HCT116 (cell line): ENCODE data around the gene CREB1. TPM values are rescaled to one million over a fixed set of nuclear protein-coding genes. Genes with fewer than 3 reads are reported as not detected.

Experiments used
- ATAC-seq: fragments of 200-7000 bp; cut with Tn5 transposase; 2 replicates; pipeline ENCODE4 v1.9.1; 2020; ENCODE audit warnings: mild to moderate bottlenecking, moderate library complexity
- BruUV-seq: library from RNA; stranded (reverse); fragments of 400-500 nt; replicated peaks from 2 replicates; lab custom pipeline; 2021; lab: Mats Ljungman, UMichigan
- CTCF ChIA-PET: fragments of 300-600 bp; sonication (Branson Sonifier 250); formaldehyde crosslinking; loops from one replicate; lab custom pipeline; 2021; ENCODE audit warnings: antibody characterized with exemption; lab: Charles Lee
- POLR2A ChIA-PET: fragments of 300-600, 350-600 bp; sonication (Branson Sonifier 250); formaldehyde crosslinking; loops from one replicate; lab custom pipeline; 2021; ENCODE audit warnings: antibody characterized with exemption; lab: Charles Lee
- RAD21 ChIA-PET, 2 experiments: fragments of 300-600 bp; sonication (Branson Sonifier 250); formaldehyde crosslinking; loops; one replicate each; lab custom pipeline; 2023; ENCODE audit warnings: low total read pairs in 2 of 2; ENCODE audit not compliant: uncharacterized antibody in 2 of 2, unreplicated experiment in 2 of 2, low non-redundant PET in 1 of 2; lab: Charles Lee
- DNase-seq: peaks from one replicate; pipeline ENCODE4 v3.0.0-alpha.2; 2010; ENCODE audit warnings: low read depth, low spot score
- H2AFZ ChIP-seq: fragments of 200-600 bp; shearing (Covaris generic), sonication (generic); 2 replicates; pipeline ENCODE4 v1.6.1; 2017; ENCODE audit warnings: low read depth, mixed run types, mixed read lengths, antibody characterized with exemption, low read length; ENCODE audit not compliant: poor library complexity, severe bottlenecking
- H3K27ac ChIP-seq: 2 replicates; pipeline ENCODE4 v1.5.1; 2012; ENCODE audit warnings: low read depth, low read length
- H3K27me3 ChIP-seq: fragments of 200-600 bp; sonication (generic); 2 replicates; pipeline ENCODE4 v1.6.1; 2016; ENCODE audit warnings: mixed run types, low read length, mixed read lengths; ENCODE audit not compliant: insufficient read depth
- H3K36me3 ChIP-seq, 2 experiments: fragments of 200-500 bp in 1 of 2; fragments of 200-600 bp in 1 of 2; sonication (Bioruptor generic) in 1 of 2; sonication (generic) in 1 of 2; 2 replicates each; pipeline versions ENCODE4 v1.5.1 to v1.6.1; 2014 to 2016; ENCODE audit warnings: low read length in 2 of 2, inconsistent platforms in 1 of 2, mixed read lengths in 1 of 2, mixed run types in 1 of 2; ENCODE audit not compliant: insufficient read depth in 2 of 2, control insufficient read depth in 1 of 2
- H3K4me1 ChIP-seq, 2 experiments: fragments of 200-600 bp in 1 of 2; sonication (generic) in 1 of 2; 2 replicates each; pipeline versions ENCODE4 v1.5.1 to v1.6.1; 2012 to 2017; ENCODE audit warnings: low read length in 2 of 2, inconsistent platforms in 1 of 2, mild to moderate bottlenecking in 1 of 2, mixed read lengths in 1 of 2, mixed run types in 1 of 2, moderate library complexity in 1 of 2; ENCODE audit not compliant: insufficient read depth in 2 of 2, control insufficient read depth in 1 of 2
- H3K4me2 ChIP-seq: fragments of 200-600 bp; sonication (generic); 2 replicates; pipeline ENCODE4 v1.6.1; 2017; ENCODE audit warnings: mixed run types, low read length, mixed read lengths
- H3K4me3 ChIP-seq, 2 experiments: fragments of 200-600 bp in 1 of 2; sonication (generic) in 1 of 2; replicated peaks in 1 of 2; 2 replicates each; pipeline ENCODE4 v1.5.1; 2011 to 2016; ENCODE audit warnings: low read length in 2 of 2, control low read depth in 1 of 2, low read depth in 1 of 2, mild to moderate bottlenecking in 1 of 2, mixed read lengths in 1 of 2, mixed run types in 1 of 2
- H3K79me2 ChIP-seq: fragments of 200-600 bp; sonication (generic); 2 replicates; pipeline ENCODE4 v1.6.1; 2017; ENCODE audit warnings: mild to moderate bottlenecking, mixed run types, low read length, moderate library complexity, mixed read lengths; ENCODE audit not compliant: insufficient read depth
- H3K9ac ChIP-seq: fragments of 200-600 bp; sonication (generic); 2 replicates; pipeline ENCODE4 v1.6.1; 2016; ENCODE audit warnings: low read length, mixed read lengths
- H3K9me2 ChIP-seq: fragments of 200-600 bp; sonication (generic), shearing (Covaris generic); 2 replicates; pipeline ENCODE4 v1.6.1; 2017; ENCODE audit warnings: mixed run types, mild to moderate bottlenecking, moderate library complexity; ENCODE audit not compliant: insufficient read depth
- H3K9me3 ChIP-seq, 2 experiments: fragments of 200-500 bp in 1 of 2; fragments of 200-600 bp in 1 of 2; sonication (Bioruptor generic) in 1 of 2; sonication (generic) in 1 of 2; 2 replicates each; pipeline ENCODE4 v1.6.1; 2014 to 2017; ENCODE audit warnings: low read length in 2 of 2, mixed read lengths in 2 of 2, inconsistent platforms in 1 of 2, low read depth in 1 of 2, mild to moderate bottlenecking in 1 of 2, mixed run types in 1 of 2, moderate library complexity in 1 of 2; ENCODE audit not compliant: control insufficient read depth in 1 of 2, insufficient read depth in 1 of 2
- H4K20me1 ChIP-seq: fragments of 200-600 bp; sonication (generic), shearing (Covaris generic); 2 replicates; pipeline ENCODE4 v1.6.1; 2017; ENCODE audit warnings: mixed run types, mild to moderate bottlenecking, moderate library complexity; ENCODE audit not compliant: insufficient read depth
- ATF3 ChIP-seq: IDR thresholded peaks from 2 replicates; pipeline ENCODE4 v1.6.1; 2012
- EZH2 ChIP-seq: fragments of 200-600 bp; sonication (generic); IDR thresholded peaks from 2 replicates; pipeline ENCODE4 v1.6.1; 2017; ENCODE audit warnings: antibody characterized with exemption, mixed run types
- REST ChIP-seq: IDR thresholded peaks from 2 replicates; pipeline ENCODE4 v1.6.1; 2012; ENCODE audit warnings: low read depth
- YY1 ChIP-seq: IDR thresholded peaks from 2 replicates; pipeline ENCODE4 v1.6.1; 2011; ENCODE audit warnings: low read length, low read depth, moderate library complexity, mild to moderate bottlenecking; ENCODE audit not compliant: insufficient replicate concordance; ENCODE audit errors: extremely low read depth
- intact Hi-C: fragments of 100-400 bp; cut with micrococcal nuclease; formaldehyde crosslinking; loops from 2 replicates; pipeline ENCODE4 v1.10.0; 2022
- total RNA-seq: library from RNA; stranded (reverse); gene quantifications from one replicate; pipeline ENCODE4 v1.2.1, GENCODE V29; 2021; ENCODE audit not compliant: unreplicated experiment

Gene CREB1
- total RNA-seq, 1 experiment from 2014 or later: 60.4 TPM

- no peak overlapping the region for H3K4me2 ChIP-seq
- TF ChIP-seq YY1: no peak
- no peak for TF ChIP-seq REST
- H3K27me3 ChIP-seq: no peaks in the 10 kb centered on the region
- no peak overlapping the region for H3K27ac ChIP-seq
- no TSS peak for BruUV-seq
- H3K9ac ChIP-seq: no peak overlapping the region
- no peaks in the 10 kb centered on the region for H3K9me3 ChIP-seq
- CTCF ChIA-PET: no interaction called here
- H4K20me1 ChIP-seq: no peaks in the 10 kb centered on the region
- H3K9me2 ChIP-seq: no peaks in the 10 kb centered on the region
- H3K4me3 ChIP-seq: no peak overlapping the region
- intact Hi-C loops: no loop called here
- POLR2A ChIA-PET: no interaction called here
- H3K36me3 ChIP-seq: no peaks in the 10 kb centered on the region
- no peak for DNase-seq
- H3K79me2 ChIP-seq: no peaks in the 10 kb centered on the region
- RAD21 ChIA-PET: no interaction called here
- ATAC-seq: no peak
- no peaks in the 10 kb centered on the region for H3K4me1 ChIP-seq
- no peak overlapping the region for H2AFZ ChIP-seq
Measured at GRCh38 chr2:207514451-207514850, 15.3 kb upstream of the CREB1 start.

- Histone ChIP-seq H3K4me1 (no peaks in the 10 kb centered on the region), H3K9me3 (no peaks in the 10 kb centered on the region), H3K27ac (no peak overlapping the region), H4K20me1 (no peaks in the 10 kb centered on the region), H3K9ac (no peak overlapping the region), H3K4me2 (no peak overlapping the region)
- RAD21 ChIA-PET: no interaction called here
- DNase-seq: no peak
- no peak for ATAC-seq
- TF ChIP-seq ATF3: no peak
- no peak for TF ChIP-seq EZH2
- TF ChIP-seq, all 23 proteins: peak for 0
- Histone ChIP-seq H3K9me2 (no peaks in the 10 kb centered on the region), H3K4me3 (no peak overlapping the region), H2AFZ (no peak overlapping the region), H3K79me2 (no peaks in the 10 kb centered on the region), H3K27me3 (no peaks in the 10 kb centered on the region), H3K36me3 (no peaks in the 10 kb centered on the region)
- intact Hi-C loops: no loop called here
- BruUV-seq: no TSS peak
- ChIA-PET POLR2A (no interaction called here), CTCF (no interaction called here)
Measured at GRCh38 chr2:207515671-207516070, 14.1 kb upstream of the CREB1 start.
